Natural killer cell (primary cell): ENCODE measurements around the gene PRDM8. TPM values are rescaled to one million over a fixed set of nuclear protein-coding genes. Genes with fewer than 3 reads are reported as not detected.

Experiments
- ATAC-seq, 3 donors: fragments of 150-1000 bp in 2 of 3; fragments of 200-7000 bp in 1 of 3; cut with Tn5 transposase; 1 replicate in 1 of 3; 2 replicates in 2 of 3; pipeline ENCODE4 v1.10.0; 2021; ENCODE audit warnings: mild to moderate bottlenecking in 2 of 3, moderate library complexity in 2 of 3
- DNase-seq, 2 donors: peaks; one replicate each; pipeline versions ENCODE4 v3.0.0 to v3.0.0-alpha.2; 2013 to 2021; ENCODE audit warnings: mixed read lengths in 1 of 2
- H3K27ac ChIP-seq: one replicate; pipeline ENCODE4 v1.5.1; 2013; ENCODE audit warnings: mild to moderate bottlenecking, low read length
- H3K27me3 ChIP-seq: one replicate; pipeline ENCODE4 v1.6.1; 2013; ENCODE audit warnings: low read length; ENCODE audit not compliant: control insufficient read depth, insufficient read depth
- H3K36me3 ChIP-seq: one replicate; pipeline ENCODE4 v1.6.1; 2013; ENCODE audit warnings: low read length; ENCODE audit not compliant: control insufficient read depth, insufficient read depth
- H3K4me1 ChIP-seq: one replicate; pipeline ENCODE4 v1.6.1; 2013; ENCODE audit warnings: low read length; ENCODE audit not compliant: control insufficient read depth, insufficient read depth
- H3K4me3 ChIP-seq: one replicate; pipeline ENCODE4 v1.5.1; 2013; ENCODE audit warnings: low read length
- H3K9me3 ChIP-seq: one replicate; pipeline ENCODE4 v1.6.1; 2013; ENCODE audit warnings: low read length; ENCODE audit not compliant: control insufficient read depth, insufficient read depth
- H3K27ac Mint-ChIP-seq, 2 donors: one replicate each; pipeline ENCODE4 v1.8.0; 2022; ENCODE audit warnings: mild to moderate bottlenecking in 2 of 2, mixed read lengths in 2 of 2, moderate library complexity in 1 of 2
- H3K27me3 Mint-ChIP-seq, 2 donors: one replicate each; pipeline ENCODE4 v1.8.0; 2022; ENCODE audit warnings: low read depth in 2 of 2, mixed read lengths in 2 of 2
- H3K36me3 Mint-ChIP-seq: one replicate; pipeline ENCODE4 v1.8.0; 2022; ENCODE audit warnings: mixed read lengths
- H3K4me1 Mint-ChIP-seq, 2 donors: one replicate each; pipeline ENCODE4 v1.8.0; 2022; ENCODE audit warnings: mixed read lengths in 2 of 2
- H3K4me3 Mint-ChIP-seq: one replicate; pipeline ENCODE4 v1.8.0; 2022; ENCODE audit warnings: mild to moderate bottlenecking, moderate library complexity, mixed read lengths
- H3K9me3 Mint-ChIP-seq, 2 donors: one replicate each; pipeline ENCODE4 v1.8.0; 2022; ENCODE audit warnings: mixed read lengths in 2 of 2
- CTCF ChIP-seq: fragments of 200-600 bp; IDR thresholded peaks from one replicate; pipeline ENCODE4 v1.8.0; 2022; ENCODE audit warnings: antibody characterized with exemption
- WGBS: methylation state at CpG from one replicate; pipeline ENCODE4 v1.1.7; 2013; ENCODE audit warnings: missing lambda C conversion rate; ENCODE audit not compliant: insufficient coverage; 5-methylcytosine and 5-hydroxymethylcytosine counted together
- intact Hi-C: fragments of 100-400 bp; cut with micrococcal nuclease; formaldehyde crosslinking; loops from one replicate; pipeline ENCODE4 v1.14.2; 2022
- total RNA-seq, 4 donors: library from RNA; stranded (reverse); fragments of 120-200 nt in 1 of 4; gene quantifications; one replicate each; pipeline versions ENCODE4 v1.2.3 to v1.2.4, GENCODE V29; 2013 to 2022

PRDM8 gene
- total RNA-seq, 3 donors from 2014 or later (not counting 1 experiment from before 2014, with no cell fraction given), result 5.8 to 6.2 (median 6.0) TPM

- DNase-seq (peak in 1 of 2 donors; percentile 31), ATAC-seq (peak in 1 of 3 donors; percentile 55)
- Mint-ChIP-seq H3K9me3 (no peaks in the 10 kb centered on the region), H3K4me3 (no peak overlapping the region), H3K27me3 (peaks cover 55% of the 10 kb centered on the region in 2 donors), H3K4me1 (peaks cover 5 to 15% of the 10 kb centered on the region in 2 donors), H3K36me3 (no peaks in the 10 kb centered on the region), H3K27ac (no peak overlapping the region)
- Histone ChIP-seq H3K9me3 (no peaks in the 10 kb centered on the region), H3K27me3 (peaks cover 2% of the 10 kb centered on the region), H3K4me3 (no peak overlapping the region), H3K4me1 (peaks cover 20% of the 10 kb centered on the region), H3K36me3 (no peaks in the 10 kb centered on the region), H3K27ac (no peak overlapping the region)
- WGBS, result 46% methylated on average over 22 of the region's 22 CpGs
- intact Hi-C loops, result no loop called here
- no peak for TF ChIP-seq CTCF
Observed at GRCh38 chr4:80196259-80196921, 913 bp upstream of the PRDM8 start.

GRCh38 chr4:80197601-80198440 lies 518 bp downstream of the PRDM8 start:
- peaks cover 2% of the 10 kb centered on the region for H3K27me3 ChIP-seq
- Mint-ChIP-seq H3K4me3 (no peak overlapping the region), H3K4me1 (peaks cover 10 to 26% of the 10 kb centered on the region in 2 donors), H3K9me3 (no peaks in the 10 kb centered on the region), H3K36me3 (no peaks in the 10 kb centered on the region), H3K27me3 (peaks cover 52 to 56% of the 10 kb centered on the region in 2 donors), H3K27ac (no peak overlapping the region)
- TF ChIP-seq CTCF, result no peak
- no peak overlapping the region for H3K4me3 ChIP-seq
- ATAC-seq (no peak), DNase-seq (peak in 1 of 2 donors; percentile 48)
- peaks cover 27% of the 10 kb centered on the region for H3K4me1 ChIP-seq
- H3K36me3 ChIP-seq, result no peaks in the 10 kb centered on the region
- H3K27ac ChIP-seq, result no peak overlapping the region
- intact Hi-C loops, result no loop called here
- 27% methylated on average over 45 of the region's 45 CpGs for WGBS
- H3K9me3 ChIP-seq, result no peaks in the 10 kb centered on the region

GRCh38 chr4:80198441-80198837 lies 1.1 kb downstream of the PRDM8 start:
- Mint-ChIP-seq H3K27me3 (peaks cover 46 to 55% of the 10 kb centered on the region in 2 donors), H3K36me3 (no peaks in the 10 kb centered on the region), H3K27ac (no peak overlapping the region), H3K9me3 (no peaks in the 10 kb centered on the region), H3K4me1 (peaks cover 13 to 29% of the 10 kb centered on the region in 2 donors), H3K4me3 (no peak overlapping the region)
- no peak for TF ChIP-seq CTCF
- ATAC-seq (no peak), DNase-seq (no peak)
- Histone ChIP-seq H3K9me3 (no peaks in the 10 kb centered on the region), H3K36me3 (no peaks in the 10 kb centered on the region), H3K4me3 (no peak overlapping the region), H3K4me1 (peaks cover 31% of the 10 kb centered on the region), H3K27ac (no peak overlapping the region), H3K27me3 (peaks cover 2% of the 10 kb centered on the region)
- intact Hi-C loops, result no loop called here
- no CpG with 5 or more reads among the region's 1 CpG for WGBS
